GM12878 (cell line): ENCODE data around the gene KDM4C.

ENCODE experiments used
- FOXK2 ChIP-seq: fragments of 450-650 bp; IDR thresholded peaks from 2 replicates; pipeline ENCODE4 v1.6.1; 2017; ENCODE audit warnings: mild to moderate bottlenecking, moderate library complexity
- USF2 ChIP-seq: IDR thresholded peaks from 2 replicates; pipeline ENCODE4 v1.6.1; 2011; ENCODE audit warnings: low read depth, low read length, improper control_type of control experiment, borderline replicate concordance

- TF ChIP-seq USF2, result no peak
- TF ChIP-seq FOXK2, result no peak
These were observed 18.6 kb upstream of the KDM4C start for GRCh38 chr9:6739218-6739617.
